ENCODE results near the gene FNDC11. TPM values are rescaled to one million over a fixed set of nuclear protein-coding genes. Genes with fewer than 3 reads are reported as not detected.

FNDC11 gene
- total RNA-seq, 1 donor from 2014 or later, result 0.49 TPM

- intact Hi-C loops (cut with micrococcal nuclease), result loop anchor here (2.0 to 5.0 kb wide), 4 partner anchors 258 to 543 kb away; partner anchors contain the start of genes LKAAEAR1 and OPRL1
Measured at GRCh38 chr20:63539092-63539430, 14.9 kb upstream of the FNDC11 start.

GRCh38 chr20:63539441-63540370 lies 14.3 kb upstream of the FNDC11 start:
- intact Hi-C loops (cut with micrococcal nuclease), result loop anchor here (2.0 to 5.0 kb wide), 4 partner anchors 258 to 543 kb away; partner anchors contain the start of genes LKAAEAR1 and OPRL1

GRCh38 chr20:63540417-63541186 lies 13.4 kb upstream of the FNDC11 start:
- intact Hi-C loops (cut with micrococcal nuclease), result no loop called here

GRCh38 chr20:63541371-63541770 lies 12.6 kb upstream of the FNDC11 start:
- intact Hi-C loops (cut with micrococcal nuclease), result no loop called here

- intact Hi-C loops (cut with micrococcal nuclease), result no loop called here
Measured at GRCh38 chr20:63542031-63542559, 11.9 kb upstream of the FNDC11 start.

- intact Hi-C loops (cut with micrococcal nuclease), result no loop called here
Measured at GRCh38 chr20:63542696-63543095, 11.3 kb upstream of the FNDC11 start.

- intact Hi-C loops (cut with micrococcal nuclease), result no loop called here
Measured at GRCh38 chr20:63543131-63543530, 10.8 kb upstream of the FNDC11 start.

- intact Hi-C loops (cut with micrococcal nuclease), result no loop called here
Measured at GRCh38 chr20:63543733-63544132, 10.2 kb upstream of the FNDC11 start.

GRCh38 chr20:63544241-63544957 lies 9.6 kb upstream of the FNDC11 start:
- intact Hi-C loops (cut with micrococcal nuclease), result no loop called here

- intact Hi-C loops (cut with micrococcal nuclease), result no loop called here
Measured at GRCh38 chr20:63544958-63545516, 8.9 kb upstream of the FNDC11 start.

- intact Hi-C loops (cut with micrococcal nuclease), result no loop called here
Measured at GRCh38 chr20:63545814-63546213, 8.1 kb upstream of the FNDC11 start.

GRCh38 chr20:63546256-63546955 lies 7.6 kb upstream of the FNDC11 start:
- intact Hi-C loops (cut with micrococcal nuclease), result no loop called here

GRCh38 chr20:63546956-63547724 lies 6.8 kb upstream of the FNDC11 start:
- intact Hi-C loops (cut with micrococcal nuclease), result no loop called here

- intact Hi-C loops (cut with micrococcal nuclease), result no loop called here
Measured at GRCh38 chr20:63547725-63548480, 6.1 kb upstream of the FNDC11 start, which contains the start of gene SRMS. SRMS (minus strand) TSS chr20:63547749; CDS start chr20:63547463, 286 bp downstream.

GRCh38 chr20:63548542-63548941 lies 5.4 kb upstream of the FNDC11 start:
- intact Hi-C loops (cut with micrococcal nuclease), result no loop called here

GRCh38 chr20:63549019-63549418 lies 4.9 kb upstream of the FNDC11 start:
- intact Hi-C loops (cut with micrococcal nuclease), result no loop called here

- intact Hi-C loops (cut with micrococcal nuclease), result loop anchor here (5.0 kb wide), 2 partner anchors 318 to 528 kb away; partner anchors contain the start of genes RGS19 and TPD52L2
Measured at GRCh38 chr20:63549679-63550282, 4.2 kb upstream of the FNDC11 start.

- intact Hi-C loops (cut with micrococcal nuclease), result loop anchor here (5.0 kb wide), 2 partner anchors 316 to 526 kb away; partner anchors contain the start of genes RGS19 and TPD52L2
Measured at GRCh38 chr20:63551068-63551467, 2.9 kb upstream of the FNDC11 start.
